ENCODE measurements around the gene CXCL10. TPM values are rescaled to one million over a fixed set of nuclear protein-coding genes. Genes with fewer than 3 reads are reported as not detected.

Gene CXCL10
- total RNA-seq, 1 donor from 2014 or later: not detected

- Mint-ChIP-seq H3K4me3 (no peak overlapping the region), H3K9me3 (no peaks in the 10 kb centered on the region), H3K27me3 (ENCODE audit: low read depth) (no peaks in the 10 kb centered on the region), H3K36me3 (peaks cover 15% of the 10 kb centered on the region), H3K27ac (no peak overlapping the region), H3K4me1 (peaks cover 14% of the 10 kb centered on the region)
- no peak for DNase-seq (ENCODE audit: low spot score in 2 of 2, unreplicated experiment in 2 of 2)
- TF ChIP-seq CTCF (IDR thresholded peaks at IDR 0.05; ENCODE audit: unreplicated experiment): no peak
Observed at GRCh38 chr4:75985116-75985515, 38.2 kb downstream of the CXCL10 start.

GRCh38 chr4:75980576-75980975 lies 42.7 kb downstream of the CXCL10 start:
- Mint-ChIP-seq H3K9me3 (peaks cover 14% of the 10 kb centered on the region), H3K27me3 (ENCODE audit: low read depth) (no peaks in the 10 kb centered on the region), H3K27ac (no peak overlapping the region), H3K4me3 (no peak overlapping the region), H3K36me3 (peaks cover 29% of the 10 kb centered on the region), H3K4me1 (no peaks in the 10 kb centered on the region)
- no peak for DNase-seq (ENCODE audit: low spot score in 2 of 2, unreplicated experiment in 2 of 2)
- TF ChIP-seq CTCF (IDR thresholded peaks at IDR 0.05; ENCODE audit: unreplicated experiment): no peak

GRCh38 chr4:75976177-75976576 lies 47.1 kb downstream of the CXCL10 start:
- Mint-ChIP-seq H3K4me1 (no peaks in the 10 kb centered on the region), H3K36me3 (peaks cover 41% of the 10 kb centered on the region), H3K27ac (no peak overlapping the region), H3K9me3 (peaks cover 16% of the 10 kb centered on the region), H3K4me3 (no peak overlapping the region), H3K27me3 (ENCODE audit: low read depth) (no peaks in the 10 kb centered on the region)
- TF ChIP-seq CTCF (IDR thresholded peaks at IDR 0.05; ENCODE audit: unreplicated experiment): no peak
- DNase-seq (ENCODE audit: low spot score in 2 of 2, unreplicated experiment in 2 of 2): no peak

GRCh38 chr4:75973766-75974165 lies 49.5 kb downstream of the CXCL10 start:
- Mint-ChIP-seq H3K9me3 (peaks cover 16% of the 10 kb centered on the region), H3K36me3 (peaks cover 56% of the 10 kb centered on the region), H3K27me3 (ENCODE audit: low read depth) (no peaks in the 10 kb centered on the region), H3K4me3 (no peak overlapping the region), H3K27ac (no peak overlapping the region), H3K4me1 (no peaks in the 10 kb centered on the region)
- no peak for DNase-seq (ENCODE audit: low spot score in 2 of 2, unreplicated experiment in 2 of 2)
- TF ChIP-seq CTCF (IDR thresholded peaks at IDR 0.05; ENCODE audit: unreplicated experiment): no peak

Other genes with a start within 250 kb of the CXCL10 start
- 0.07 TPM in 1 of 3 replicates, not detected in the others for gene PPEF2, start 121.0 kb downstream of the CXCL10 start, total RNA-seq
- 3.0 to 6.0 TPM (median 4.1 TPM) in 3 replicates for gene NAAA, start 82.5 kb downstream of the CXCL10 start, total RNA-seq
- 39.3 to 42.8 TPM (median 41.1 TPM) in 3 replicates for gene SDAD1, start 32.6 kb downstream of the CXCL10 start, total RNA-seq
- not detected in 3 replicates for gene CXCL9, start 16.0 kb downstream of the CXCL10 start, total RNA-seq
- not detected in 3 replicates for gene CXCL11, start 12.6 kb upstream of the CXCL10 start, total RNA-seq
- 0.33 to 0.45 TPM in 2 of 3 replicates, not detected in the other for gene ART3, start 51.2 kb upstream of the CXCL10 start, total RNA-seq
- 62.0 to 64.5 TPM (median 64.5 TPM) in 3 replicates for gene NUP54, start 124.9 kb upstream of the CXCL10 start, total RNA-seq
- gene SCARB2, start 190.3 kb upstream of the CXCL10 start, total RNA-seq: 97.0 to 106 TPM (median 97.6 TPM) in 3 replicates
- 1.2 to 2.6 TPM (median 2.3 TPM) in 3 replicates for gene FAM47E, start 228.2 kb upstream of the CXCL10 start, total RNA-seq